Daoy (cell line): ENCODE data around the gene TAGLN3. TPM values are rescaled to one million over a fixed set of nuclear protein-coding genes. Genes with fewer than 3 reads are reported as not detected.

Experiments used
- DNase-seq: peaks from one replicate; pipeline ENCODE4 v3.0.0-alpha.2; 2015; ENCODE audit warnings: low read depth
- total RNA-seq: library from RNA; depleted of rRNA; stranded (reverse); fragments of >200 nt; shearing (Covaris generic); gene quantifications from 2 replicates; pipeline ENCODE4 v1.2.3, GENCODE V29; 2014; rRNA removed

Gene TAGLN3
- total RNA-seq: 0.80 and 5.1 TPM in 2 replicates

GRCh38 chr3:111998636-111999483 is at the start of gene TAGLN3:
Gene TAGLN3 (plus strand): TSS chr3:111998922. CDS start chr3:111999423, 501 bp downstream.
- no peak for DNase-seq

DNA sequence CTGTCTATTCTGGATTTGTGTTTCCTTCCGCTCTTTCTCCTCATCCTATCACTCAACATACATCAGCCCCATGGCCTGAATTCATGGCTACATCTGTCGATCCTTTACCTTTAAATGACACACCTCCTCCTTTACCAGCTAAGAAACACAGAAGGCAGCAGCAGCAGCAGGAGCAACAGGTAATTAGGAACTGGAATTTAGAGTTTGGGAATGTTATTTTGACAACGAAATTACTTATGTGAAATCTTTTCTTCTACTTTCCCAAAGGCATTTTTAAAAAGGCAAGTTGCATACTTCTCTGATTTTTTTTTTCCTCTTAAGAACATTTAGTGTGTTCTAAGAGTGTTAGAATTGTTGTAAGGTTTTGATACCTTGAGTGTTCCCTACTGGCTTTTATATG is 49.0 kb upstream of the TAGLN3 start:
- DNase-seq: no peak

DNA sequence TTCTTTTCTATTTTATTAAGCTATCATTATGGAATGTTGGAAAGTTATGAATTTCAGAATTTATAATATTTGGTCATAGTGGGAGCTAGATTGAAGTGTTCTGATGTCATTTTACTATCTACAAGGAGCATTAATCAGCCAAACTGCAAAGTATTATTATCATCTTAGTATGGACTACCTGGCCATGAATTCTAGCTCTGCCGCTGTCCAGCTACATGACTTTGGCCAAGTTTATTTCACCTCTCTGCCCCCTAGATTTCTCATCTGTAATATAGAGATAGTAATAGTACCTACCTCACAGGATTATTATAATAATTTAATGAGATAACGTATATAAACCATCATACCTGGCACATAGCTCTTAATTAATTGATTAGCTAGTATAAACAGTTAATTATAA is 47.7 kb upstream of the TAGLN3 start:
- no peak for DNase-seq

DNA sequence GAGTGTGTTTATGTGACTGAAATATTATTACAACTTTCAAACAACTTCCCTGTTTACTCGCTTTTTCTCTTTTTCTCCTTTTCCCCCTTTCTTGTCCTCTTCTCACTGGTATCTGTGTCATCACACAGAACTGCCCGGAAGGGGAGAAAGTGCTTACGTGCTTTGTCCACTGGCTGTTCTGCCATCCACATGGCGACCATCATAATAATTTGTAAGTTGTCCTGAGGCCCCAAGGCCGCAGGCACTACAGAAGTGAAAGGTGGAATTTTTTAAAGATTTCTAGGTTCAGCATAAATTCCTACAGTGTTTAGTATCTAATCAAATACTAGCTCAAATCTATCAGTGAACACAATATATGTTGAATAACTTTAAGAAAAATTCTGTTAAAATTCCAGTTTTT is 46.6 kb upstream of the TAGLN3 start:
- DNase-seq: no peak

GRCh38 chr3:111952866-111953450 is 45.8 kb upstream of the TAGLN3 start:
- DNase-seq: no peak

GRCh38 chr3:111954228-111954990 is 44.3 kb upstream of the TAGLN3 start:
- DNase-seq: no peak

DNA sequence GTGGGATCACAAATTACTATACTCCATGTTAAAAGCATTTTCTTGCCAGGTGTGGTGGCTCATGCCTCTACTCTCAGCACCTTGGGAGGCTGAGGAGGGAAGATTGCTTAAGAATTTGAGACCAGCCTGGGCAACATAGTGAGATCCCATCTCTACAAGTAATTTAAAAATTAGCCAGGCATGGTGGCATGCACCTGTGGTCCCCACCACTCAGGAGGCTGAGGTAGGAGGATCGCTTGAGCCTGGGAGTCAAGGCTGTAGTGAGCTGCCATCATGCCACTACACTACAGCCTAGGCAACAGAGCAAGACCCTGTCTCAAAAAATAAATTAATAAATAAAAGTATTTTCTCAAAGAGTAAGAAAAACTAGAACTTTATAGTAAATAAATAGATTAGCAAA is 42.8 kb upstream of the TAGLN3 start:
- no peak for DNase-seq

DNA sequence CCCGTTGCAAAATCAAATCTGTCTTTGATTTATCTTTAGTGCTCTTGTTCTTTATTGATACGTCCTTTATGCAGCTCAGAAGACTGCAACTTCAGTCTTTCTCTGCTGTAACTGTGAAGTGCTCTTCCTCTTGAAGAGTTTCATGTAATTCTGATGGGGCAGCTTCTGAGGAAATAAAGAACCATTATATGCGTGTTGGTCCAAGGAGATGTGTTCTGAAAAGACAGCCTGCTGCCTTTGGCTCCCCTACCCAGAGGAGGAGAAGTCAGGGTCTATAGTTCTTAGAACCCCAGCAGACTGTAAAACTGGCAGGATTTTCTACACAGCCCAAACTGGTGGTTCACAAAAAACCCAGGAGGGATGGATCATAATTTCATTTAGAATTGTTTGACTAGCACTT is 42.3 kb upstream of the TAGLN3 start:
- no peak for DNase-seq

- DNase-seq: no peak
These were observed 41.6 kb upstream of the TAGLN3 start for GRCh38 chr3:111956995-111957734.

DNA sequence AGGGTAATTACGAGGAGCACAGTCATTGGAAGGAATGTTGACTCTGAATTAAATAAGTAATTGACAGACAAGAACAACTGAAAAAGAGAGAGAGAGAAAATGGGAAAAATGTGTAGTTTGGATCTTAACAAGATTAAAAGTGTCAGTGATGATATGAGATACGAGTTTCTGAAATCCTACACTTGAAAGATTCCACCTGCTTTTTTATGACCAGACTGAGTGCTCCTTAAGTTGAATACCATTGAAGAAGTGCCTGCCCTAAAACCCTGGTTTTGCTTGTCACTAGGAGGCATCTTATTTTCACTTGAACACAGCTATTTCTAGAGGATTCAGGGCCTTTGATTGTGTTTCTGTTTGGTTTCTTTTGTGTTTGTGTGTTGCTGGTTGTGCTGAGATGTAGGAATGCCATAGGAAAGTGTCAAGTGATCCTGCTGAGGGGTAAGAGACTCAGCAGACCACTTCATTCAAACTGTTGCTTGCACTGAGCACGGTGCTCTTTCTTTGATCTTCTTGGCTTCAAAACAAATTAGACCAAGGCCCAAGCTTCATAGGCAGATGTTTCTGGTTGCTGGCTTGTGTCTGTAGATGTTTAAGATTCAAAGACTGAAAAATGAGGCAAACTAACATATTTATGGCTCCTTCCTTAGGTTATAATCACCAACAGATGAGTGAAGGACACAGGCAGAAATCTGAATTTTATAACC is 37.1 kb upstream of the TAGLN3 start:
- no peak for DNase-seq

DNA sequence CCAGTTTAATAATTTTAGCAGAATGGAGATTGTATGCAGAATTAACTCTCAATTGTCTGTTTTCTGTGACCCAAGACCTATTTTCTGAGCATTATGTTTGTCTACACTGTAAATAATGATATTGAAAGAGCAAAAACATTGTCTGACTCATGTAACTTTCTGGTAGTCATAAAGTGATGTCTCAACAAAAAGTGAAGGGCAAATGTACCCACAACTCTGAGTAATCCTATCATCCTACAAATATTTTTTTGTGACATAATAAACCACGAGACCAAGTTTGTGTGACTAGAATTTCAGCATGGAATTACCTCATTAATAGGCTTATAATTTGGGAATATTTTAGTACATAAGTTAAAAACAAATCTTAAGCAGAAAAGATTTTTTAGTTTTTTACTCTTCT is 35.3 kb upstream of the TAGLN3 start:
- DNase-seq: peak; percentile 47

GRCh38 chr3:111965484-111965883 is 33.2 kb upstream of the TAGLN3 start:
- DNase-seq: no peak

DNA sequence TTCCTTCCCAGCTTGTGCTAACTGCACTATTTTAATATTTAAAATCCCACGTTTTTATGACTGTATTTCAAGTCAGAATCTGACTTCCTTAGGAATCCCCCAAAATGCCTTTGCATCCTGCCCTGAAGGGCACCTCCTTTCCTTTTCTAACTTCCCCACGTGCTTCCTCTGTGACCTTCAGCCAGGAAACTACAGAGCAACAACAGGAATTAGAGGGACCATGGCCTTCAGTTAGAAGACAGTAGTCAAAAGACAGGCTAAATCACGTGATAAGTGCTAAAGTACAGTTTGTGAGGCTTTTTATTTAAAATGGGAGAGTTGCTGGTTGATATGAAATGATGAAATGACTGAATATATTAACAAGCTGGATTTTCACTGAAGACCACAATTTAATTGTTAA is 31.7 kb upstream of the TAGLN3 start:
- no peak for DNase-seq

GRCh38 chr3:111967651-111968274 is 31.0 kb upstream of the TAGLN3 start:
- peak; percentile 84 for DNase-seq

DNA sequence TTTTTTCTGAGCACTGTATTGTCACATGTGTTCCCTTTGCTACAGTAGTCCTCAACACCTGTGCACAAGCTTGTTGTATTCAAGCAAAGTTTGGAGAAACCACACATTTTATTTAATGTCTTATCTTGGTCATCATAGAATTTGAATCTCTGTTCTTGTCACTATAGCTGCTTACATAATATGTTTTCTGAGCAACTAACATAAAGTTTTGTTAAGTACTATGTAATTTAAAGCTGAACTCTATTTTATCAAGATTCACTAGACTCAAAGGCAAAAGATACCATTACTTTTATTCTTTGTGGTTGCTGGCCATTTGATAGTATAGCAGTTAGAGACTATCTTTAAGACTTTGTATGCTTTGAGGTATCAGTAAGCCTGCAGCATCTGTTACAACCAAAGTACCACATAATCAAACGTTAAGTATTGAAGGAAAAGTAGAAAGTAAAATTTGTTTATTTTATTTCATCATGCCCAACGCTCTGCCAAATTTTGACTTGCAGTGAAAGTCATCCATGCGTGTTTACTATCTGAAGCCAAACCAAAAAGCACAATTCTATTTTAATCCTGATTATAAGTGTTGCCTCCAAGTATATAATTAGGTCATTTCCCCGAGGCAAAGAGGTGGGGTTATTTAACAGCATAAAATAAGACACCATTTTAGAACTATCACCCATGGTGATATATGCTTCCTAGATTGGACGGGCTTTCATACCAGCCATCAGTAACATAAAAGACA is 30.2 kb upstream of the TAGLN3 start:
- no peak for DNase-seq

- no peak for DNase-seq
These were observed 28.3 kb upstream of the TAGLN3 start for GRCh38 chr3:111970376-111970775.

GRCh38 chr3:111971533-111972130 is 27.1 kb upstream of the TAGLN3 start:
- no peak for DNase-seq

- no peak for DNase-seq
These were observed 25.8 kb upstream of the TAGLN3 start for GRCh38 chr3:111972891-111973290.

GRCh38 chr3:111975131-111975530 is 23.6 kb upstream of the TAGLN3 start:
- no peak for DNase-seq

DNA sequence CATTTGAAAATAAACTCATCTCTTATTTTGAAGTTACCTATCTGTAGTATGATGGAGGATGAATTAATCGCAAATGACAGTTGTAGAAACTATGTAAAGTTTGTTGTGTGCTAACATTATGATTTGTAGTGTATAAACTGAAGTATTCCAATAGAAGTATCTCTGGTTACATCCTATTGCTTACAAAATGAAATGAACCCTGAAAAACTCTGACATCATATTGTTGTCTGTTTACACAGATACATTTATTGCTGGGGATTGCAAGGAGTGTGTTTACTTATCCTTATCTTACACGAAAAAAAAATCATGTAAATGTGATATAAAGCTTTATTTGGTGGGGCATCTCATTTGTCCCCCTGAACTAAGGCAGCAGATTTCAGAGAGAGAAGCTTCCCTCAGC is 22.5 kb upstream of the TAGLN3 start:
- no peak for DNase-seq
